Testis (tissue), 2 donors: ENCODE results near the gene KRTAP9-8.

Experiments
- CTCF ChIP-seq, 3 experiments: fragments of 450-650 bp in 2 of 3; fragments of 200-600 bp in 1 of 3; sonication (generic) in 1 of 3; IDR thresholded peaks; one replicate each; pipeline ENCODE4 v1.5.1; 2016 to 2019; ENCODE audit warnings: antibody characterized with exemption in 3 of 3, mild to moderate bottlenecking in 2 of 3, moderate library complexity in 1 of 3
- POLR2A ChIP-seq: fragments of 450-650 bp; IDR thresholded peaks from one replicate; pipeline ENCODE4 v1.6.1; 2017; ENCODE audit warnings: antibody characterized with exemption, mild to moderate bottlenecking, moderate library complexity

GRCh38 chr17:41190328-41190727 is 47.5 kb upstream of the KRTAP9-8 start:
- no peak for TF ChIP-seq CTCF (IDR thresholded peaks at IDR 0.05)
- no peak for TF ChIP-seq POLR2A
